ENCODE measurements around the gene KPNA1. TPM values are rescaled to one million over a fixed set of nuclear protein-coding genes. Genes with fewer than 3 reads are reported as not detected.
"Not testable (repeated sequence)": the region's sequence is repeated elsewhere in the genome, so short reads cannot be mapped to it uniquely, and the experiment has no call there.

KPNA1 gene
- total and polyA plus RNA-seq, 7 donors: 9.6 to 50.1 (median 34.9) TPM

GRCh38 chr3:122505676-122506075 lies 9.1 kb downstream of the KPNA1 start:
- TF ChIP-seq POLR2A (IDR thresholded peaks at IDR 0.05) (no peak), CTCF (IDR thresholded peaks at IDR 0.05) (no peak), POLR2AphosphoS5 (IDR thresholded peaks at IDR 0.05) (no peak), EP300 (IDR thresholded peaks at IDR 0.05) (no peak)
- intact Hi-C loops (cut with DNase I): no loop called here
- H3K4me1 ChIP-seq: peaks cover 0 to 26% (median 14%) of the 10 kb centered on the region in 4 donors

GRCh38 chr3:122502941-122503340 lies 11.8 kb downstream of the KPNA1 start:
- WGBS, 2 donors: 63 to 91% methylated on average over 2 of the region's 2 CpGs
- Histone ChIP-seq H3K27ac (no peak overlapping the region), H3K36me3 (no peaks in the 10 kb centered on the region), H3K9me3 (no peaks in the 10 kb centered on the region), H3K4me1 (peaks cover 0 to 17% (median 11%) of the 10 kb centered on the region in 4 donors), H3K4me3 (no peak overlapping the region), H3K27me3 (no peaks in the 10 kb centered on the region)
- intact Hi-C loops (cut with DNase I): no loop called here
- no peak for DNase-seq
- TF ChIP-seq EP300 (IDR thresholded peaks at IDR 0.05): no peak
- TF ChIP-seq CTCF (IDR thresholded peaks at IDR 0.05): no peak
- no peak for TF ChIP-seq POLR2AphosphoS5 (IDR thresholded peaks at IDR 0.05)
- no peak for TF ChIP-seq POLR2A (IDR thresholded peaks at IDR 0.05)

More at GRCh38 chr3:122505676-122506075, 9.1 kb downstream of the KPNA1 start:
- Histone ChIP-seq H3K27ac (no peak overlapping the region), H3K27me3 (no peaks in the 10 kb centered on the region), H3K9me3 (no peaks in the 10 kb centered on the region), H3K36me3 (no peaks in the 10 kb centered on the region), H3K4me3 (no peak overlapping the region)
- WGBS, 2 donors: 75 to 82% methylated on average over 2 of the region's 2 CpGs
- DNase-seq: no peak

- no peak for DNase-seq
- Histone ChIP-seq H3K9me3 (no peaks in the 10 kb centered on the region), H3K4me3 (no peak overlapping the region), H3K36me3 (no peaks in the 10 kb centered on the region), H3K27ac (no peak overlapping the region), H3K4me1 (peaks cover 0 to 21% (median 12%) of the 10 kb centered on the region in 4 donors), H3K27me3 (no peaks in the 10 kb centered on the region)
- intact Hi-C loops (cut with DNase I): no loop called here
- TF ChIP-seq POLR2A (IDR thresholded peaks at IDR 0.05) (no peak), EP300 (IDR thresholded peaks at IDR 0.05) (no peak)
- 55 to 68% methylated on average over 2 of the region's 2 CpGs for WGBS, 2 donors
Observed at GRCh38 chr3:122502139-122502538, 12.6 kb downstream of the KPNA1 start.

GRCh38 chr3:122500964-122501363 lies 13.8 kb downstream of the KPNA1 start:
- H3K36me3 ChIP-seq; H3K27ac ChIP-seq; DNase-seq; H3K27me3 ChIP-seq; H3K9me3 ChIP-seq; H3K4me3 ChIP-seq; intact Hi-C loops (cut with DNase I): not testable (repeated sequence)
- 76 to 88% methylated on average over 6 of the region's 6 CpGs for WGBS, 2 donors
- peaks cover 0 to 24% (median 15%) of the 10 kb centered on the region in 4 donors for H3K4me1 ChIP-seq

- Histone ChIP-seq H3K4me3 (no peak overlapping the region), H3K27me3 (no peaks in the 10 kb centered on the region), H3K4me1 (peaks cover 0 to 19% (median 11%) of the 10 kb centered on the region in 4 donors), H3K36me3 (peaks cover 0 to 32% (median 9%) of the 10 kb centered on the region in 4 donors), H3K27ac (no peak overlapping the region), H3K9me3 (no peaks in the 10 kb centered on the region)
- no peak for DNase-seq
- intact Hi-C loops (cut with DNase I): no loop called here
- TF ChIP-seq CTCF (IDR thresholded peaks at IDR 0.05): no peak
- TF ChIP-seq EP300 (IDR thresholded peaks at IDR 0.05): no peak
- no peak for TF ChIP-seq POLR2AphosphoS5 (IDR thresholded peaks at IDR 0.05)
- TF ChIP-seq POLR2A (IDR thresholded peaks at IDR 0.05): no peak
- 77 to 78% methylated on average over 1 of the region's 1 CpG for WGBS, 2 donors
Observed at GRCh38 chr3:122498152-122498551, 16.6 kb downstream of the KPNA1 start.

GRCh38 chr3:122497425-122497824 lies 17.3 kb downstream of the KPNA1 start:
- H3K4me3 ChIP-seq: no peak overlapping the region
- peaks cover 0 to 39% (median 9%) of the 10 kb centered on the region in 4 donors for H3K36me3 ChIP-seq
- TF ChIP-seq EP300 (IDR thresholded peaks at IDR 0.05) (no peak), CTCF (IDR thresholded peaks at IDR 0.05) (no peak), POLR2AphosphoS5 (IDR thresholded peaks at IDR 0.05) (no peak), POLR2A (IDR thresholded peaks at IDR 0.05) (no peak)
- WGBS, 2 donors: 49 to 85% methylated on average over 1 of the region's 1 CpG
- intact Hi-C loops (cut with DNase I): no loop called here
- H3K4me1 ChIP-seq: peaks cover 0 to 19% (median 11%) of the 10 kb centered on the region in 4 donors
- no peak for DNase-seq
- H3K27me3 ChIP-seq: no peaks in the 10 kb centered on the region
- no peaks in the 10 kb centered on the region for H3K9me3 ChIP-seq
- no peak overlapping the region for H3K27ac ChIP-seq
